Mucosa of descending colon (tissue), 3 donors: Measurements from ENCODE around the gene KANK2. TPM values are rescaled to one million over a fixed set of nuclear protein-coding genes. Genes with fewer than 3 reads are reported as not detected.

Experiments used
- ATAC-seq: fragments of 200-7000 bp; cut with Tn5 transposase; one replicate; pipeline ENCODE4 v1.9.1; 2020; ENCODE audit warnings: mild to moderate bottlenecking, moderate library complexity
- DNase-seq, 3 donors: peaks; one replicate each; pipeline ENCODE4 v3.0.0-alpha.2; 2020
- H3K36me3 ChIP-seq: fragments of 200-600 bp; one replicate; pipeline ENCODE4 v1.8.0; 2021; ENCODE audit warnings: low read depth, mild to moderate bottlenecking
- H3K4me1 ChIP-seq: fragments of 200-600 bp; one replicate; pipeline ENCODE4 v1.8.0; 2021; ENCODE audit warnings: low read depth, mild to moderate bottlenecking
- H3K4me3 ChIP-seq: fragments of 200-600 bp; one replicate; pipeline ENCODE4 v1.8.0; 2021; ENCODE audit warnings: mild to moderate bottlenecking
- H3K9me3 ChIP-seq: fragments of 200-600 bp; one replicate; pipeline ENCODE4 v1.8.0; 2021; ENCODE audit warnings: mild to moderate bottlenecking
- intact Hi-C, 2 donors: fragments of 100-400 bp; cut with DNase I in 1 of 2; cut with micrococcal nuclease in 1 of 2; formaldehyde crosslinking; loops; one replicate each; pipeline versions ENCODE4 v1.11.0 to v1.11.1; 2022; cut with DNase I, micrococcal nuclease
- total RNA-seq, 3 donors: library from RNA; stranded (reverse); fragmentation: NEBNext Ultra II Directional in 2 of 3; extraction: Animal tissue kit (Norgen Biotek cat#: 25700) in 2 of 3; gene quantifications; one replicate each; pipeline versions ENCODE4 v1.2.1 to v1.2.4, GENCODE V29; 2021 to 2023
- TF ChIP-seq, protein P1 (sequence below): fragments of 200-600 bp; IDR thresholded peaks from one replicate; pipeline ENCODE4 v1.8.0; 2022; ENCODE audit warnings: antibody characterized with exemption, mild to moderate bottlenecking
- donor health status: DM: no; HTN: no; CAD: no; lungs with moderate emphysema.
- donor health status: DM: no; HTN: no; CAD: no.
- donor health status: DM: no; HTN: yes; CAD: no.

Gene KANK2
- total RNA-seq, 3 donors from 2014 or later: 28.0 to 562 (median 77.5) TPM

DNA sequence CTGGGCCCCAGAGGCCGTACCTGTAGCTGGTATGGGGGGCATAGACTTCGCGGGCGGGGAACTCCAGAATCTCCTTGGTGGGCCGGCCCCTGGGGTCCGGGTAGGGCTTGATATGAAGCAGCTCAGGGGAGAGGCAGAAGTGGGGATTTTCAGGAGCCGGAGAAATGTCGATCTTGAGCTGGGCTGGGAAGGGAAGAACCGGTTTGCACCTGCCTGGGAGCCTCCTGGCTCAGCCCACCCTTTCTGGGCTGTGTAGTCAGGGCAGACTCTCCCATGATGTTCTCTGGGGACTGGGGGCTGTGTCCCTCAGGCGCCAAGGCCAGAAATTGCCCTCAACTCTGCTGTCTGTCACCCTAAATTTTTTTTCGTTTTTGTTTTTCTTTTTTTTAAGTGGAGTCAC, 44.7 kb upstream of the KANK2 start:
- no peak for ATAC-seq
- no peak for DNase-seq
- no peak overlapping the region for H3K4me3 ChIP-seq
- intact Hi-C loops: no loop called here
- no peaks in the 10 kb centered on the region for H3K4me1 ChIP-seq
- H3K9me3 ChIP-seq: no peaks in the 10 kb centered on the region
- TF ChIP-seq, protein P1, sequence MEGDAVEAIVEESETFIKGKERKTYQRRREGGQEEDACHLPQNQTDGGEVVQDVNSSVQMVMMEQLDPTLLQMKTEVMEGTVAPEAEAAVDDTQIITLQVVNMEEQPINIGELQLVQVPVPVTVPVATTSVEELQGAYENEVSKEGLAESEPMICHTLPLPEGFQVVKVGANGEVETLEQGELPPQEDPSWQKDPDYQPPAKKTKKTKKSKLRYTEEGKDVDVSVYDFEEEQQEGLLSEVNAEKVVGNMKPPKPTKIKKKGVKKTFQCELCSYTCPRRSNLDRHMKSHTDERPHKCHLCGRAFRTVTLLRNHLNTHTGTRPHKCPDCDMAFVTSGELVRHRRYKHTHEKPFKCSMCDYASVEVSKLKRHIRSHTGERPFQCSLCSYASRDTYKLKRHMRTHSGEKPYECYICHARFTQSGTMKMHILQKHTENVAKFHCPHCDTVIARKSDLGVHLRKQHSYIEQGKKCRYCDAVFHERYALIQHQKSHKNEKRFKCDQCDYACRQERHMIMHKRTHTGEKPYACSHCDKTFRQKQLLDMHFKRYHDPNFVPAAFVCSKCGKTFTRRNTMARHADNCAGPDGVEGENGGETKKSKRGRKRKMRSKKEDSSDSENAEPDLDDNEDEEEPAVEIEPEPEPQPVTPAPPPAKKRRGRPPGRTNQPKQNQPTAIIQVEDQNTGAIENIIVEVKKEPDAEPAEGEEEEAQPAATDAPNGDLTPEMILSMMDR: no peak
- H3K36me3 ChIP-seq: no peaks in the 10 kb centered on the region

DNA sequence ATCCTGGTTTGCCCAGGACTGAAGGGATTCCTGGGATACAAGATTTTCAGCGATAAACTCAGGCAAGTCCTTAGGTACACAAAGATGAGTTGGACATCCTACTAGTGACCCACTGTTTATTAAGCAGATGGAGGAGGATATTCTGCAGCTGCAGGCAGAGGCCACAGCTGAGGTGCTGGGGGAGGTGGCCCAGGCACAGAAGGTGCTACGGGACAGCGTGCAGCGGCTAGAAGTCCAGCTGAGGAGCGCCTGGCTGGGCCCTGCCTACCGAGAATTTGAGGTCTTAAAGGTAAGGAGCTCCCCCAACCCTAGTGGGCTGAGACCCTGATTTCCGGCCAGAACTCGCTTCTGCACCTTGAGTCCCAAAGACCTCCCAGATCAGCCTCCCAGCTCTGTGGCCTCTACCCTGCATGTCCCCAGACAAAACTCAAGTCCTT, 42.7 kb upstream of the KANK2 start:
- ATAC-seq (no peak), DNase-seq (no peak)
- intact Hi-C loops: no loop called here
- H3K4me3 ChIP-seq: no peak overlapping the region
- TF ChIP-seq, protein P1: no peak
- no peaks in the 10 kb centered on the region for H3K4me1 ChIP-seq
- H3K9me3 ChIP-seq: no peaks in the 10 kb centered on the region
- H3K36me3 ChIP-seq: no peaks in the 10 kb centered on the region

DNA sequence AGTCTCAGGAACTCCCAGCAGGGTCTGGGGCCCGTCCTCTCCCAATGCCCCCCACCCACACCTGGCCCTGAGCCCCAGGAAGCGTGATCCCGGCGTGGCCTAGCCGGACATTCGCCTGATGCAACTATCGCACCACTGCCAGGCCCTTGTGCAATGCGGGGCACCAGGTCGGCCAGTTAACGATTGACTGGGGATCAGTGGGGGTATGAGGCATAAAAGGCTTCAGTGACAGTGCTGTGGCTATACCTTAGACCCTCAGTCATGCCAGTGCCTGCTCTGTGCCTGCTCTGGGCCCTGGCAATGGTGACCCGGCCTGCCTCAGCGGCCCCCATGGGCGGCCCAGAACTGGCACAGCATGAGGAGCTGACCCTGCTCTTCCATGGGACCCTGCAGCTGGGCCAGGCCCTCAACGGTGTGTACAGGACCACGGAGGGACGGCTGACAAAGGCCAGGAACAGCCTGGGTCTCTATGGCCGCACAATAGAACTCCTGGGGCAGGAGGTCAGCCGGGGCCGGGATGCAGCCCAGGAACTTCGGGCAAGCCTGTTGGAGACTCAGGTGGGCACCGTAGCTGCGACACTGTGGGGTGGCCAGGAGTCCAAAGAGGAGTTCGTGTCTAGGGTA, 42.1 kb upstream of the KANK2 start, which contains the start of gene ANGPTL8:
Gene ANGPTL8, plus strand, starts transcription at position 243 of the 624 bp plus-strand sequence. Its CDS starts 19 bp downstream, at position 262.
- no peaks in the 10 kb centered on the region for H3K36me3 ChIP-seq
- TF ChIP-seq, protein P1: no peak
- ATAC-seq: no peak

DNA sequence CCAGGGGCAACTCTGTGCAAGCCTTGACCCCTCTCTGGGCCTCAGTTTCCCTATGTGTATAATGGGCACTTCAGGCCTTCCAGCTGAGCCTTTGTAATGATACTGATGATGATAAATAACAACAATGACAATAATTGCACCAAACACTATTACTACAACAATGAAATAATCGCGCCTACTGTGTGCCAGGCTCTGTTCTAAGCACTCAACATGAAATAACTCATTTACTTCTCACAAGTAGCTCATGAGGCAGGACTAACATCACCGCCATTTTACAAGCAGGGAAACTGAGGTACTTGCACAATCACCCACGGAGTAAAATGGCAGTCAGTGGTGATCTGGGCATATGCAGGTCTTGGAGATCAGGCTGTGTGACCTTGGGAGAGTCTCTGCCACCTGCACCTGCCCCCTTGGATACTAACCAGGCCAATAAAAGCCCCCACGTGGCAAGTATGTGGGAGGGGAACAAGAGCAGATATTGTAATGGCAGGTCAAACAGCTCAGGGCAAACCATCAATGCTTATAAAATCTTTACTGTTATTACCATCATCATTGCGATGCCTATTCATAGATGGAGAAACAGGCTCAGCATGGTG, 41.5 kb upstream of the KANK2 start:
- no peak overlapping the region for H3K4me3 ChIP-seq
- H3K9me3 ChIP-seq: no peaks in the 10 kb centered on the region
- H3K36me3 ChIP-seq: no peaks in the 10 kb centered on the region
- no peaks in the 10 kb centered on the region for H3K4me1 ChIP-seq
- TF ChIP-seq, protein P1: no peak
- intact Hi-C loops: no loop called here
- DNase-seq (no peak), ATAC-seq (no peak)

More for the DNA sequence above, 42.1 kb upstream of the KANK2 start, which contains the start of gene ANGPTL8:
- Histone ChIP-seq H3K4me3 (no peak within 1 kb of the TSS), H3K9me3 (no peaks in the 10 kb centered on the region), H3K4me1 (no peaks in the 10 kb centered on the region)
- intact Hi-C loops: no loop called here
- no peak for DNase-seq

DNA sequence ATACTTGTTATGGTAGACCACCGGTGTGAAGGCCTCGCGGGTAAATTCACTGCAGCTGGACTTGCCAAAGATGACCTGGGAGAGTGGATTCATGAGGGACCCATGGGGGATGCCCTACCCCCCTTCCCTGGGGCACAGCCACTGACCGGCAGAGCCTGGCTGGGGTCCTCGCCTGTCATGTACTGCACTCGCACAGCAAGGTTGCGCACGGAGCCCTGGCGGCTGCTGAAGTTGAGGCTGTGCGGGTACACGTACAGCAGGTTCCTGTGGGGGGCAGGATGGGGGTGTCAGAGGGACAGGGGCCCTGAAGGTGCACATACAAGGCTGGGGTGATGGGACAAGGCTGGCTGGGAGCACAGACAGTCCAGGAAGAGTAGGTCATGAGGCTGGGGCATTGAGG, 40.7 kb upstream of the KANK2 start:
- DNase-seq (no peak), ATAC-seq (no peak)
- TF ChIP-seq, protein P1: no peak
- intact Hi-C loops: no loop called here
- no peaks in the 10 kb centered on the region for H3K36me3 ChIP-seq
- no peak overlapping the region for H3K4me3 ChIP-seq
- no peaks in the 10 kb centered on the region for H3K9me3 ChIP-seq
- no peaks in the 10 kb centered on the region for H3K4me1 ChIP-seq
